GM12874 (cell line): ENCODE results near the gene CDS2.

ENCODE experiments used
- CTCF ChIP-seq: IDR thresholded peaks from 2 replicates; pipeline ENCODE4 v1.5.1; 2011; ENCODE audit warnings: low read depth, mild to moderate bottlenecking, control low read depth, low read length, moderate library complexity; ENCODE audit not compliant: insufficient read depth

CDS2 gene

GRCh38 chr20:5221061-5221430 lies 94.2 kb downstream of the CDS2 start:
- no peak for TF ChIP-seq CTCF

GRCh38 chr20:5222919-5223634 lies 96.3 kb downstream of the CDS2 start:
- peak; percentile 82 for TF ChIP-seq CTCF

- TF ChIP-seq CTCF: no peak
Measured at GRCh38 chr20:5230544-5230943, 103.7 kb downstream of the CDS2 start.

GRCh38 chr20:5234158-5234557 lies 107.3 kb downstream of the CDS2 start:
- no peak for TF ChIP-seq CTCF

- no peak for TF ChIP-seq CTCF
Measured at GRCh38 chr20:5234978-5235377, 108.2 kb downstream of the CDS2 start.
